ENCODE measurements around the gene CEP55.

The CEP55 gene

DNA sequence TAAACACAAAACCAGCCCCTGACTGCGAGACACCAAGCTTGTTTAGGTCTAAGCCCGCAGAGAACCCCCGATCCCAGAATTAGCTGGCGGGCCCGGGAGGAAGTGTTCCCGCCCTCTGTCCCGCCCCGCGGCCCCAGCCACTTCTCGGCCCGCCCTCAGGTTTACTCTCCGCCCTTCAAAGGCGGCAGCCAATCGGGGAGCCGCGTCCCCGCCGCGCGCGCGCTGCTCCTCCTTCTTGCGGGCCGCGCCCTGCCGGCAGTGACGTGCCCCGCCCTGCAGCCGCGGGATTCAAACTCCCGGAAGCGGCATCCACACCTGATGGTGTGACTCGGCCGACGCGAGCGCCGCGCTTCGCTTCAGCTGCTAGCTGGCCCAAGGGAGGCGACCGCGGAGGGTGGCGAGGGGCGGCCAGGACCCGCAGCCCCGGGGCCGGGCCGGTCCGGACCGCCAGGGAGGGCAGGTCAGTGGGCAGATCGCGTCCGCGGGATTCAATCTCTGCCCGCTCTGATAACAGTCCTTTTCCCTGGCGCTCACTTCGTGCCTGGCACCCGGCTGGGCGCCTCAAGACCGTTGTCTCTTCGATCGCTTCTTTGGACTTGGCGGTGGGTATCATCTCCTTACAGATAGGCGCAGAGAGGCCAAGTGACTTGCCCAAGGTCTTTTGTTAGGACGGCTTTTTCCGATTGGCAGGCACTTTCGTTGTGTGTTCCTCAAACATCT is at the start of gene CEP55:
Gene CEP55, plus strand, starts transcription at position 291 of the 720 bp plus-strand sequence. CDS start 3,440 bp downstream, outside the sequence.
- H3K9me3 Mint-ChIP-seq = no peaks in the 10 kb centered on the region
- H3K4me1 Mint-ChIP-seq = peaks cover 19% of the 10 kb centered on the region
- H3K36me3 Mint-ChIP-seq (ENCODE audit: insufficient read depth) = peaks cover 7% of the 10 kb centered on the region
- ATAC-seq (replicated peaks; ENCODE audit: extremely low read depth, poor library complexity, severe bottlenecking) (peak; percentile 99), DNase-seq (ENCODE audit: low spot score in 2 of 2) (peak; percentile 92 to 94)
- no peaks in the 10 kb centered on the region for H3K27me3 Mint-ChIP-seq
- peak within 1 kb of the TSS; percentile 84 for H3K4me3 Mint-ChIP-seq
- H3K27ac Mint-ChIP-seq (ENCODE audit: low read depth) = peak within 1 kb of the TSS; percentile 56

DNA sequence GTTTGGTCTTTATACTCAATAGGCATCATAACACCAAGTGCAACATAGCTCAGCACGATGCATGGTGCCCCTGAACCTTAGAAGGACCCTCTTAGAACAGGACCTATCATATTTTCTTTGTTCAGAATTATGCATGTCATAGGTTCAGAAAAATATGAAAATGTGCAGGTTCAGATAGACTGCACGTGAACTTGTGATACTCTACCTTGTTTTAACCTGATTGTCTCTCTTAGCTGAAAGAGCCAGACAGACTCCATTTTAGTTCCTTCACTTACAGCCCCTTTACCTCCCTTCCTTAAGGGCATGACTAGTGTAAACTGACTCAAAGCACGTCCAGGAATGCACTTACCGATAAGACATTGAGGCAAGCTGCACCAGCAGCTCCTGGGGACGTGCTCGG is 49.4 kb upstream of the CEP55 start:
- H3K27ac Mint-ChIP-seq (ENCODE audit: low read depth) = no peak overlapping the region
- H3K27me3 Mint-ChIP-seq = no peaks in the 10 kb centered on the region
- ATAC-seq (replicated peaks; ENCODE audit: extremely low read depth, poor library complexity, severe bottlenecking) = no peak
- no peaks in the 10 kb centered on the region for H3K9me3 Mint-ChIP-seq
- peaks cover 2% of the 10 kb centered on the region for H3K36me3 Mint-ChIP-seq (ENCODE audit: insufficient read depth)
- no peaks in the 10 kb centered on the region for H3K4me1 Mint-ChIP-seq
- no peak overlapping the region for H3K4me3 Mint-ChIP-seq
- no peak for DNase-seq (ENCODE audit: low spot score in 2 of 2)

DNA sequence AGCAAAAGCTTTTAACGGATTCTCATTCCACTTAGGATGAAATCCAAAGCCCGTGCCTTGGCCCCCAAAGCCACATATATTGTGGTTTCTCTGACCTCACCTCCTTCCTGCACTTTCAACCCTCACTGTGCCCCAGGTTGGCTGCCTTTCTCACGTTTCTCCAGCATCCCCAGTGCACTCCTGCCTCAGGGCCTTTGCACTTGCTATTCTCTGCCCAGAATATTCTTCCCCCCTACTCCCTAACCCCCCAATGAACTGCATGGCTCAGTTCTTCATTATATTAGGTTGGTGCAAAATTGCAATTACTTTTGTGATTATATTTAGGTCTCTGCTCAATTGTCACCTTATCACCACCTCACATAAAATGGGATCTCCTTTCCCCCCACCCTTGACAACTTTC is 48.4 kb upstream of the CEP55 start:
- H3K27me3 Mint-ChIP-seq = no peaks in the 10 kb centered on the region

DNA sequence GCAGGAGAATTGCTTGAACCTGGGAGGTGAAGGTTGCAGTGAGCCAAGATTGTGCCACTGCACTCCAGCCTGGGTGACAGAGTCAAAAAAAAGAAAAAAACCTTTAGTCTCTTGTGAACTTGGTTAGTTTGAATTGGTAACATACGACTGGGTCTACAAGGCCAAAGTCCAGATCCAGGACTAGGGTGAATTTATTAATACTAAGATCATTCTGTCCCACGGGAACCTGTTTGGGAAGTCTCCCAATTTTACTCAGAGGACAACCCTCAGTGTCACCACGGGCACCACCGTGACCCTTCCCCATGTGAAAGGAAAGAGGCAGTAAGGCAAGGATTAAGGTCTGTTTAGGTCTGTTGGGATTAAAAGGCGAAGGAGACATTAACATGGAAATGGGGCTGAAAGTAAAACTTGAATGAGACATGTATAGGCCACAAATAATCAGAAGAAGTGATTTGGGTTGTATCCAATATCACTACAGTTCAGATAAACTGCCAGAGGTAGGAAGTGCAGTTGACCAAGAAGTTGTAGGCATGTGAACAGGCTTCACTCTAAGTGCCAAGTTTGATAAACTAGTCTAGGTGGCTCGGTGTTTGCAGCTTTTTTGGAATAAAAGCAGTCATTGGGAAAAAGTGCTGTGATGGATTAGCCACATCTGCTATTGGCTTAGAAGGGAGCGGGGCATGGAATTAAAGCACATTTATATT is 45.0 kb upstream of the CEP55 start:
- H3K4me3 Mint-ChIP-seq = no peak overlapping the region
- DNase-seq (ENCODE audit: low spot score in 2 of 2) = no peak
- H3K27me3 Mint-ChIP-seq = peaks cover 3% of the 10 kb centered on the region
- no peak for ATAC-seq (replicated peaks; ENCODE audit: extremely low read depth, poor library complexity, severe bottlenecking)
- no peaks in the 10 kb centered on the region for H3K36me3 Mint-ChIP-seq (ENCODE audit: insufficient read depth)
- no peaks in the 10 kb centered on the region for H3K4me1 Mint-ChIP-seq
- H3K9me3 Mint-ChIP-seq = no peaks in the 10 kb centered on the region
- H3K27ac Mint-ChIP-seq (ENCODE audit: low read depth) = no peak overlapping the region

More for the DNA sequence above, 48.4 kb upstream of the CEP55 start:
- no peak overlapping the region for H3K4me3 Mint-ChIP-seq
- H3K4me1 Mint-ChIP-seq = no peaks in the 10 kb centered on the region
- DNase-seq (ENCODE audit: low spot score in 2 of 2) (no peak), ATAC-seq (replicated peaks; ENCODE audit: extremely low read depth, poor library complexity, severe bottlenecking) (no peak)
- no peaks in the 10 kb centered on the region for H3K9me3 Mint-ChIP-seq
- peaks cover 2% of the 10 kb centered on the region for H3K36me3 Mint-ChIP-seq (ENCODE audit: insufficient read depth)
- no peak overlapping the region for H3K27ac Mint-ChIP-seq (ENCODE audit: low read depth)

DNA sequence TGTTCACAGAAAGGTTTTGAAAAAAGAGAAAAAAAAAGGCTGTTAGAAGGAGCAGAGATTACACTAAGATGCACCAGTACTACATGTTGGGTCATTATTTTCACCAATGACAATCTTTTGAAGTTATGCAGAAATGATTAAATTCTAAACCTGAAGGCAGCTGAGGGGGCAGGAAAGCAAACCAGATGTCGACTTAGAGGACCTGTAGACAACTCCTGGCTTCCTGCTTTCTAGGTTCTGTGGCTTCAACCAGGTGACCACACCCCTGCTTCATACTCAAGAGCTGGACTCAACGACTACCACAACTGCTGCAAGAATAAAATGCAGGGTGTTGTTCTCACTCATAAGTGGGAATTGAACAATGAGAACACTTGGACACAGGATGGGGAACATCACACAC is 44.3 kb upstream of the CEP55 start:
- Mint-ChIP-seq H3K36me3 (ENCODE audit: insufficient read depth) (no peaks in the 10 kb centered on the region), H3K4me1 (no peaks in the 10 kb centered on the region), H3K27me3 (peaks cover 9% of the 10 kb centered on the region), H3K4me3 (no peak overlapping the region), H3K27ac (ENCODE audit: low read depth) (no peak overlapping the region), H3K9me3 (no peaks in the 10 kb centered on the region)
- DNase-seq (ENCODE audit: low spot score in 2 of 2) (no peak), ATAC-seq (replicated peaks; ENCODE audit: extremely low read depth, poor library complexity, severe bottlenecking) (no peak)

DNA sequence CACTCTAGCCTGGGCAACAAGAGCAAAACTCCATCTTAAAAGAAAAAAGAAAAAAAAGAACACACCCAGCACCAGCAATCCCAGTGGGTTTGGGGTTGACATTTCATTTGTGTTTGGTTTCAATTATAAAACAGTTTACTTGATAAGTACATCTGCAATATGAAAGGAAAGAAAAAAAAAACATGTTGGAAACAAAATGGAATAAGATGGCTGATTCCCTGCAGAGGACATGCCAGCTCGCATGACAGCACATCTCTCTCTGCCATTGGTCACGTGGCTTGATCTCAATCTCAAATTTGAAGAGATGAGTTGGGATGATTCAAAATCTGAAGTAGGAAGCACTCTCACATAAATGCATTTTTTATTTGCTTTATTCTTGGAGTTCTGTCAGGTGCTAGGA is 42.3 kb upstream of the CEP55 start:
- H3K36me3 Mint-ChIP-seq (ENCODE audit: insufficient read depth) = no peaks in the 10 kb centered on the region
- ATAC-seq (replicated peaks; ENCODE audit: extremely low read depth, poor library complexity, severe bottlenecking) = no peak
- H3K4me1 Mint-ChIP-seq = no peaks in the 10 kb centered on the region
- H3K27me3 Mint-ChIP-seq = peaks cover 16% of the 10 kb centered on the region
- H3K27ac Mint-ChIP-seq (ENCODE audit: low read depth) = no peak overlapping the region
- H3K9me3 Mint-ChIP-seq = no peaks in the 10 kb centered on the region
- no peak for DNase-seq (ENCODE audit: low spot score in 2 of 2)
- no peak overlapping the region for H3K4me3 Mint-ChIP-seq

DNA sequence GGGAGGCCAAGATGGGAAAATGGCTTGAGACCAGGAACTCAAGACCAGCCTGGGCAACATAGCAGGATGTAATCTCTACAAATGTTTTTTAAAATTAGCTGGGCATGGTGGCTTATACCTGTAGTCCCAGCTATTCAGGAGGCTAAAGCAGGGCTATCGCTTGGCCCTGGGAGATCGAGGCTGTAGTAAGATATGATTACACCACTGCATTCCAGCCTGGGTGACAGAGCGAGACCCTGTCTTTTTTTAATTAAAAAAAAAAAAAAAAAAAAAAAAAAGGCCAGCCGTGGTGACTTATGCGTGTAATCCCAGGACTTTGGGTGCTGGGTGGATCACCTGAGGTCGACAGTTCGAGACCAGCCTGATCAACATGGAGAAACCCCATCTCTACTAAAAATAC is 41.7 kb upstream of the CEP55 start:
- H3K27ac Mint-ChIP-seq (ENCODE audit: low read depth) = no peak overlapping the region
- DNase-seq (ENCODE audit: low spot score in 2 of 2) (no peak), ATAC-seq (replicated peaks; ENCODE audit: extremely low read depth, poor library complexity, severe bottlenecking) (no peak)
- H3K36me3 Mint-ChIP-seq (ENCODE audit: insufficient read depth) = no peaks in the 10 kb centered on the region
- no peaks in the 10 kb centered on the region for H3K4me1 Mint-ChIP-seq
- no peaks in the 10 kb centered on the region for H3K9me3 Mint-ChIP-seq
- H3K27me3 Mint-ChIP-seq = peaks cover 22% of the 10 kb centered on the region
- H3K4me3 Mint-ChIP-seq = no peak overlapping the region

DNA sequence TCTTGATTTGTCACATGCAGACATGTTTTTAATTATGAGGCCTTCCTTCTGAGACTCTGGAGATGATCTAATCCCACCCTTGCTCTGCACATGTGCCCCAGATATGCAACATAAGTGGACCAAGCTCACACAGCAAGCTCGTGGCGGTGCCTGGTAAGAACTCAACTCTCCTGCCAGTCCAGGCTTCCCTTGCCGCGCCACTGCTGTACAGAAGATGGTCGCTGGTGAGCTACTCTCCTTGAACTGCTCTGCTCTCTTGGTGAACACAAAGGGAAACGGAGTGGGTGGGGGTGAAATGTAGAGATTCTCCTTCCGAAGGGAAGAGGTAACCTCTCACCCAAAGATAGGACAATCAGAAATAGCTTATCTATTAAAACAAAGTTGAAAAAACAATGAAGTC is 39.9 kb upstream of the CEP55 start:
- Mint-ChIP-seq H3K36me3 (ENCODE audit: insufficient read depth) (no peaks in the 10 kb centered on the region), H3K27me3 (peaks cover 28% of the 10 kb centered on the region), H3K27ac (ENCODE audit: low read depth) (no peak overlapping the region), H3K9me3 (no peaks in the 10 kb centered on the region), H3K4me1 (no peaks in the 10 kb centered on the region), H3K4me3 (no peak overlapping the region)
- no peak for DNase-seq (ENCODE audit: low spot score in 2 of 2)
- ATAC-seq (replicated peaks; ENCODE audit: extremely low read depth, poor library complexity, severe bottlenecking) = no peak

DNA sequence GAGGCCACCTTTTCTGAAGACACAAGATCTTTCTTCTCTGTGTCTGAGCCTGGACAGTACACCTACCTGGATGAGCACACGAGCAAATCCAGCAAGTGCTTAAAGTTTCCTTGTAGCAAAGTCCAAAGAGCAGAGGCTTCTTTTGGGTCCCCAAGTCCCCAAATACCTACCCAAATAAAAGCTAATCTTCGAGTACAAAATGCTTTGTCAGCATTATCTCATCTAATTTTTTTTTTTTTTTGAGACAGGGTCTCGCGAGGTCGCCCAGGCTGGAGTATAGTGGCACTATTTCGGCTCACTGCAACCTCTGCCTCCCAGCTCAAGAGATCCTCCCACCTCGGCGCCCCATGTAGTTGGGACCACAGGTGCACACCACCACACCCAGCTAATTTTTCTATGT is 38.9 kb upstream of the CEP55 start:
- no peak overlapping the region for H3K27ac Mint-ChIP-seq (ENCODE audit: low read depth)
- H3K36me3 Mint-ChIP-seq (ENCODE audit: insufficient read depth) = no peaks in the 10 kb centered on the region
- peaks cover 28% of the 10 kb centered on the region for H3K27me3 Mint-ChIP-seq
- no peaks in the 10 kb centered on the region for H3K4me1 Mint-ChIP-seq
- H3K4me3 Mint-ChIP-seq = no peak overlapping the region
- ATAC-seq (replicated peaks; ENCODE audit: extremely low read depth, poor library complexity, severe bottlenecking) = no peak
- DNase-seq (ENCODE audit: low spot score in 2 of 2) = no peak
- H3K9me3 Mint-ChIP-seq = no peaks in the 10 kb centered on the region

DNA sequence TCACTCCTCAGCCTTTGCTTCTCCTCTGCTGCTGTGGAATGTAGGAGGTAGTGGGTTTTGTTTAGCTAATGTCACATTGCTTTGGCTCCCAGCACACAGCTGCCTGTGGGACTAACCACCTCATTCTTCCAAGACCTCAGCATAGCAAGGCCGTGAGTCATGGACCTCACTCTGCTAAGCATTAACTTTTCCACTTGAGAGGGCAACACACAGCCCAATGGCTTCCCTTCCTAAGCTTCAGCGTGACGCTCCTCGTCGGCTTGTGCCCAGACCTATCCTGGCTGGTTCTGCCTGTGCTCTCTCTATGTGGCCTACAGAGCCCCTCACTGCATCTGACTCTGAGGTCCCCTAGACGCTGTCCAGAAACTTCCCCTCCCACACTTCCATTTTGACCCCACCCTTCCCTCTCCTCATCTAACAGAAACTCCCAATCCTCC is 37.6 kb upstream of the CEP55 start:
- H3K9me3 Mint-ChIP-seq = no peaks in the 10 kb centered on the region
- DNase-seq (ENCODE audit: low spot score in 2 of 2) (no peak), ATAC-seq (replicated peaks; ENCODE audit: extremely low read depth, poor library complexity, severe bottlenecking) (no peak)
- no peak overlapping the region for H3K4me3 Mint-ChIP-seq
- H3K4me1 Mint-ChIP-seq = peaks cover 6% of the 10 kb centered on the region
- peaks cover 28% of the 10 kb centered on the region for H3K27me3 Mint-ChIP-seq
- H3K36me3 Mint-ChIP-seq (ENCODE audit: insufficient read depth) = no peaks in the 10 kb centered on the region
- H3K27ac Mint-ChIP-seq (ENCODE audit: low read depth) = no peak overlapping the region

DNA sequence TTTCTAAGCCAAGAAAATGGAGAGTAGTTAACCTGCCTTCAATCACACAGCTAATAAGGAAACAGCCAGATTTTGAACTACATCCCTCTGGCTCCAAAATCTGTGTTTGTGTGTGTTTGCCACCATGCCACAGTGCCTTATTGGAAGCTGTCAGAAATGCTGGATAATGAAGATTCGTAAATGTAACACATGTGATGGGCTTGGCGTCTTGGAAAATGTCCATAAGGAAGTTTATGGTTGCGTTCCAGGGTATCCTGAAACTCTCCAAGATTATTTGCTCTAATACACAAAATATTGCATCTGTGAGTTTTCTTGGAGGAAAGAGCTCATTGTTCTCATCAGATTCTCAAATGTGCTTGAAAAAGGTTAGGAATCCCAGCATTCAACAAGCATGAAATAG is 36.9 kb upstream of the CEP55 start:
- DNase-seq (ENCODE audit: low spot score in 2 of 2) (no peak), ATAC-seq (replicated peaks; ENCODE audit: extremely low read depth, poor library complexity, severe bottlenecking) (no peak)
- Mint-ChIP-seq H3K4me1 (peaks cover 6% of the 10 kb centered on the region), H3K27me3 (peaks cover 28% of the 10 kb centered on the region), H3K27ac (ENCODE audit: low read depth) (no peak overlapping the region), H3K4me3 (no peak overlapping the region), H3K36me3 (ENCODE audit: insufficient read depth) (no peaks in the 10 kb centered on the region), H3K9me3 (no peaks in the 10 kb centered on the region)

DNA sequence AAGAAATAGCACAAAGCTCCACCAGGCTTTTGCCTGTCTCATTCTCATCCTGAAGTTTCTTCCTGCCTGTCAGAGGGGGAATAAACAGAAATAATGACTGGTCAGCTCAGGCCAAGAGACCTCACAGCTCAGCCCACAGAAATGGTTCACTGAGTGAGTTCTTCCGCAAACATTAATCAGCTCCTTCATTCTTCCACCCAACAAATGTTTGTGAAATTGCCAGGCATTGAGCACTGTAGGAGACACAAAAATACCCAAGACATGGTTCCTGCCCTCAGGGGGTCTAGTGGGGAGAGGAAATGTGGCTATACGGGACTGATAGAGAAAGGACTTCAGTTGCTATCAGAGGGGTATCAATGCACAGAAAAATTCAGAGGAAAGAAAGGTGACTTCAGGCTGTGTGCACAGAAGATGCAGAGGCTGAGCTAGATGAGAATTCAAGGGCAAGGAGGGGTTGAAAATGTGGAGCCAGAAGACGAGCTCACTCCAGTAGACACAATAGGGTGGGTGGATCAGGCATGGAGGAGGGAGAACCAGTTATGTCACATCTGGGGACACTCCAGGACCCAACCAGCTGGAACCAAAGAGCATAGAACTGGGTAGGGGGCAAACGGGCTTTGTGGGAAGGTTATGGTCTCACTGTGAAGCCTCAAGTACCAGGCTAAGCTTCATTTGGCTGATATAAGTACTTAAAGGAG is 35.2 kb upstream of the CEP55 start:
- no peak overlapping the region for H3K27ac Mint-ChIP-seq (ENCODE audit: low read depth)

DNA sequence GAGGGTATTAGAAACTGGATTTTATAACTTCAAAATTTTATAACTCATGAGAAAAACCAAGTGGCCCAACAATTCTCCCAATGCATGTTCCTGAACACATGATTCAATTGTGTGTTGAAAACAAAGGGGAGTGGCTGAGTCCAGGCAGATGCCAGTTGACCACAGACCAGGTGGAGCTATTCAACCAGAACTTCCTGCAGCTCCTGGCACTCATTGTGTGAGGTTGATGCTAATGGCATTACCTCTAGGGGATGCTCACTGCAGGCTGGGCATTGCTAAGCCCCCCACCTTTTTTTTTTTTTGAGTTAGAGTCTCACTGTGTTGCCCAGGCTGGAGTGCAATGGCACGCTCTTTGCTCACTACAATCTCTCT is 34.6 kb upstream of the CEP55 start:
- ATAC-seq (replicated peaks; ENCODE audit: extremely low read depth, poor library complexity, severe bottlenecking) (no peak), DNase-seq (ENCODE audit: low spot score in 2 of 2) (no peak)
- H3K4me1 Mint-ChIP-seq = peaks cover 6% of the 10 kb centered on the region

More for the DNA sequence above, 35.2 kb upstream of the CEP55 start:
- Mint-ChIP-seq H3K4me1 (peaks cover 6% of the 10 kb centered on the region), H3K36me3 (ENCODE audit: insufficient read depth) (no peaks in the 10 kb centered on the region), H3K9me3 (no peaks in the 10 kb centered on the region), H3K27me3 (peaks cover 27% of the 10 kb centered on the region), H3K4me3 (no peak overlapping the region)
- ATAC-seq (replicated peaks; ENCODE audit: extremely low read depth, poor library complexity, severe bottlenecking) = no peak
- DNase-seq (ENCODE audit: low spot score in 2 of 2) = no peak

More for the DNA sequence above, 34.6 kb upstream of the CEP55 start:
- no peaks in the 10 kb centered on the region for H3K9me3 Mint-ChIP-seq
- H3K4me3 Mint-ChIP-seq = no peak overlapping the region
- no peaks in the 10 kb centered on the region for H3K36me3 Mint-ChIP-seq (ENCODE audit: insufficient read depth)
- H3K27me3 Mint-ChIP-seq = peaks cover 21% of the 10 kb centered on the region
- H3K27ac Mint-ChIP-seq (ENCODE audit: low read depth) = no peak overlapping the region

Measured in central memory CD8-positive, alpha-beta T cell (primary cell).